MV-4-11 (cell line): ENCODE measurements around the gene HIRIP3.
"Not testable (repeated sequence)": the region's sequence is repeated elsewhere in the genome, so short reads cannot be mapped to it uniquely, and the experiment has no call there.

Experiments
- DNase-seq: peaks from one replicate; lab custom pipeline; 2025; lab: John Stamatoyannopoulos, UW

Gene HIRIP3

DNA sequence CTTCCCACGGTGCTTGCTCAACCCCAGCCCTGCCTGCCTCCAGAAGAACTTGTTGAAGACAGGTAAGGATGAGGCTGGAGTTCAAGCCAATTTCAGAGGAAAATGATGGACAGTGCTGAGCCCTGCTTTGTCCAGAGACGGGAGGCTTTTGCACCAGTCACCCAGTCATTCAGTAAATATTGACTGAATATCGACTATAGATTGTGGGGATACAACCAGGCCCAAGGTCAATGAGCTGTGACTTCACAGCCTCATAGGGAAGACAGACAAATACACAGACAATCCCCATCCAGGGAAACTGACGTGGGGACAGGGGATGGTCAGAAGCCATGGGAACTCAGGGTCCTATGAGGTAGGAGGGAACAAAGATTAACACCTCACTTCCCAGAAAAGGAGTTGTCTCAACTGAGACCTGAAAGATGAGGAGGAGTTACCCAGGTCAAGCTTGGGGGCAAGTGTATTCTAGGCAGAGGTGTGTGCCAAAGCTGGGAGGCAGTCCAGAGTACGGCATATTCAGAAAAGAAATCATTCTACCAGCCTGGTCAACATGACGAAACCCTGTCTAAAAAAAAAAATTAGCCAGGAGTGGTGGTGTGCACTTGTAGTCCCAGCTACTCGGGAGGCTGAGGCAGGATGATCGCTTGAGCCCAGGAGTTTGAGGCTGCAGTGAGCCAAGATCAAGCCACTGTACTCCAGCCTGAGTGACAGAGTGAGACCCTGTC lies 21.3 kb upstream of the HIRIP3 start:
- no peak for DNase-seq

DNA sequence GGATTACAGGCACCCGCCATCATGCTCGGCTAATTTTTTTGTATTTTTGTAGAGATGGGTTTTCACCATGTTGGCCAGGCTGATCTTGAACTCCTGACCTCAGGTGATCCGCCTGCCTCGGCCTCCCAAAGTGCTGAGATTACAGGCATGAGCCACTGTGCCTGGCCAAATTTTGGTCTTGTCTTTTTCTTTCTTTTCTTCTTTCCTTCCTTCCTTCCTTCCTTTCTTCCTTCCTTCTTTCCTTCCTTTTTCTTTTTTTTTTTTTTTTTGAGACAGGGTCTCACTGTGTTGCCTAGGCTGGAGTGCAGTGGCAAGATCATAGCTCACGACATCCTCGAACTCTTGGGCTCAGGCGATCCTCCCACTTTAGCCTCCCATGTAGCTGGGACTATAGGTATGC lies 20.0 kb upstream of the HIRIP3 start:
- not testable (repeated sequence) for DNase-seq

DNA sequence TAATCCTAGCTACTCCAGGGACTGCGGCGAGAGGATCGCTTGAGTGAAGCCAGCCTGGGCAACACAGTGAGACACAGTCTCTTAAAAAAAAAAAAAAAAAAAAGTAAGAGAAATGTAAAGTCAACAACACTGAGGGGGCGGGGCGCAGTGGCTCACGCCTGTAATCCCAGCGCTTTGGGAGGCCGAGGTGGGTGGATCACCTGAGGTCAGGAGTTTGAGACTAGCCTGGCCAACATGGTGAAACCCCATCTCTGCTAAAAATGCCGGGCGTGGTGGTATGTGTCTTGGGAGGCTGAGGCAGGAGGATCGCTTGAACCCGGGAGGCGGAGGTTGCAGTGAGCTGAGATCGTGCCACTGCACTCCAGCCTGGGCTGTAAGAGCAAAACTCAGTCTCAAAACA lies 17.2 kb upstream of the HIRIP3 start:
- DNase-seq = not testable (repeated sequence)

DNA sequence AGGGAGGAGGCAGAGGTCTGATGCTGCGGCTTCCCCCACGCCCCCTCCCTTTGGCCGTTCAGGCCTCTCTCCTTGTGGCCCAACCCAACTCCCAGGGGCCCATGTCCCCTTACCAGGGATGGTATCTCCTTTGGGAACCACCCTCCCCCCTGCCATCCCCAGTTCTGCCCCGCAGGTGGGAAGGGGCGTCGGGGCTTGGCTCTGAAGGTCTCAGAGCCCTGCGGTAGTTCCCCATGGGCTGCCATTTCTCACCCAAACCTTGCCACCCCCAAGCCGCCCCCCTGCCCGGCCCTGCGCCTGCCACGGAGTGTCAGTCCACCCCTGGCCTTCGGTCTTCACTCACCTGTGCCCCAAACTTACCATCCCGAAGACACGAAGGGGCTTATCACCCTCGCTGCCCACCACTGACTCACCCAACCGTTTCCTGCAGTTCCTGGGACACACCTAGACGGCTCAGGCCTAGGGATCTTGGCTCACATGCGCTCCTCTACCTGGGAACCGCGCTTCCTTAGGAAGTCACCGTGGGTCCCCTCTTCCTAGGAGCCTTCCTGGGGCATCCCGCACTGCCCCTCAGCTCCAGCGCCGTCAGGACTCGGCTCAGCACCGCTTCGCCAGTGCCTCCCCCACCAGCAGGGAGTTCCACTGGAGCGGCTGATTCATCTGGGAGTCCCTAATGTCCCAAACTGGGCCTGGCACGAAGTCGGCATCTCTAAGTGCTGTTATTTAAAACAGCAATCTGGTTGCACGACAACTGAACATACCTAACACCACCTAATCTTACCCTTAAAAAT lies 16.5 kb upstream of the HIRIP3 start:
- DNase-seq = no peak

DNA sequence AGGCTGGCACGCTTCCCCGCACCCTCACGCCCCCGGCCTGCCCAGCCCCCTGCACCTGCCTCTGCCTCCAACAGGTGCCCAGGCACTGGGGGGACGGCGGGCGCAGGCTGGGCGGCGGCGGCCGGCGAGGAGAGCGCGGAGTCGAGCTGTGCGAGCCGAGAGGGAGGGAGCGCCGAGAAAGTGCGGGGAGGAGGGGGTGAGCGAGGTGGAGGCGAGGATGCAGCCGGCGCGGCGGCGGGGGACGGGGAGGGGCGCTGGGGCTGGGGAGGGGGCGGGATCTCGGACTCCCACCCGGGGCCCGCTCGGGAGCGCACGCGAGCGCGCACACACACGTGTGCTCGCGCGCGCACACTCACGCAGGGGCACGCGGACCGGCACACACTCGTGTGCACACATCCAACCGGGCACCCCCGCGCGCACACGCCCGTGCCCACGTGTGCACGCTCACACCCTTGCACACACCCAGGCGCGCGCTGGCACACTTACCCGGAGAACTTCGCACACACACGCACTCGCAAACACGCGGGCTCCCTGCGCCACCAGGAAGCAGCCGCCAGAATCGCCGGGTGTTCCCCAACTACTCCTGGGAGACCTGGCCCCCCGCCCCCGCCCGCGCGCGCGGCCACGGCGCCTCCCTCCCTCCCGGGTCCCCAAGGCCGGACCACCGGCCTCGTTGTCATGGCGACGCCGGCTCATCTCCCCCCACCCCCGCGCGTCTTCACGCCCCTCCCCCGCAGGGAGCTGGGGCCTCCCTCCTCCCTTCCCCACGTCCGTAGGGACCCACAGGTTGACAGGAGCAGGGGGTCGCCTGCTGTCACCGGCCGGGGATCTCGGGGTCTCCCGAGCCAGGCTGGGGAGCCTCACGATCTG lies 15.7 kb upstream of the HIRIP3 start, which contains the start of gene DOC2A:
TSS of gene DOC2A (minus strand) at position 184 of the 870 bp plus-strand sequence. CDS start 805 bp downstream, outside the sequence.
- no peak for DNase-seq

DNA sequence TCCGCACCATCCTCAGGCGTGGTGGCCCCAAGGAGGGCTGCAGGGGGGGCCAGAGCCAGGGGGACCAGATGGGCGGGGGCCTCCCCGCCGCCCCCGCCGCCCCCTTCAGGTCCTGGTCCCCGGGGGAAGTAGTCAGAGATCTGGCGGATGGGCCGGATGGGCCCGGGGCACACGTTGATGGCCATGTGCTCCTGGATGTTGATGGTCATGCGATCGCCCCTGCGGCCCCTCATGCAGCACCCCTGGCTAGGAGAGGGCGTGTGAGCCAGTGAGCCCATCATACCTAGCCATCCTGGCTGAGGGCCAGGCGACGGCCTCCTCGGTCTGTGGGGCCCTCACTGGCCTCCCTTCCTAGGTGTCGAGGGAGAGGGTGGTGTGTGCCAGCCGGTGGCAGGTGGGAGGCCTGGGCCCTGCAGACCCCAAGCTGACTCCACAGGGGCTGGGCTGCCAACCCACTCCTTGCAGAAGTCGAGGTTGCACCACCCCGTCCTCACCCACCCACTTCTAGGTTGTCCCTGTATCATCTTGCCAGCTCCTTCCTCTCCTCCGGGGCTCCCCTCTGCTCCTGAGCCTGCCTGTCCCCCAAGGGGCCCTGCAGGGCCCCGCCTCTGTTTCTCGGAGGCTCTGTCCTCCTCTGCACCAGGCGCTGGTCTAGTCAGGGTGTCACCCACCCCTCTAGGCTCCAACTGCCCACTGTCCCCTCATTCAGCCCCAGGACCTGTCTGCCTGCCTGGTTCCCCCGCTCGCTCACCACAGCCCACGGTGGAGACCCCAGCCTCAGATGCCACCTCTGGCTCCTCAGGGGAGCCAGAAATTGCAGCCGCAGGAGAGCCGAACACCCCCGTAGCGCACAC lies 14.8 kb upstream of the HIRIP3 start:
- no peak for DNase-seq

DNA sequence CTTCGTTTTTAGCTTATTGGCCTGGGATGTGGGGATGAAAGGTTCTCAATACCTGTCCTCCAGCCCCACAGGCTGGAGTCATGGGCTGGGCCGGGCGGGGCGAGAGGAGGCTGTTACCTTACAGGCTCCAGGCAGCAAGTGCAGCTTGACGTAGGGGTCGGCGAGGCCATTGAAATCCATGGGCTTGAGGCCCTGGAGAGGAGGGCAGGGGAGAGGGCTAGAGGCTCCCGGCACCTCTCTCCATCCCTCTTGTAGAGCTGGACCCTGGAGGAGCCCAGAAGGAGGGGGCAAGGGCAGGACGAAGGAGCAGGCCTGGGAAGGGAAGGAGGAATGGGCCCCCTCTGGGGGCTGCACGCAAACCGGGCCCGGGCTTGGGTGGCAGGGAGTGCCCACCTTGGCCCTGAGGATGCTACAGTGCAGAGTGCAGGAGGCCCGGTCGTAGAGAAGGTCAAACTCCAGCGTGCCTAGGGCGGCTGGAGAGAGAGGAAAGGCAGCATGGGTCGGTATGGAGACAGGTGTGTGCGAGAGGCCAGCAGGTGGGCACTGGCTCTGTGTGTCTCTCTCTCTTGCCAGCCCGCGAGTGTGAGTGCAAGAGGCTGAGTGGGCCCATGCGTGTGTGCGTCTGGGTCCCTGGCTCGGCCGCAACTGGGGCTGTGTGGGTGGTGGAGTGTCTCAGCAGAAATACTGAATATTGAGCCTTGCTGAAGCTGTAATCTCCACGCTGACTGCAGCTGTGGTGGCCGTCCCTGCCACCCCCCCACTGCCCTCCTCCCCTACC lies 13.9 kb upstream of the HIRIP3 start:
- no peak for DNase-seq

DNA sequence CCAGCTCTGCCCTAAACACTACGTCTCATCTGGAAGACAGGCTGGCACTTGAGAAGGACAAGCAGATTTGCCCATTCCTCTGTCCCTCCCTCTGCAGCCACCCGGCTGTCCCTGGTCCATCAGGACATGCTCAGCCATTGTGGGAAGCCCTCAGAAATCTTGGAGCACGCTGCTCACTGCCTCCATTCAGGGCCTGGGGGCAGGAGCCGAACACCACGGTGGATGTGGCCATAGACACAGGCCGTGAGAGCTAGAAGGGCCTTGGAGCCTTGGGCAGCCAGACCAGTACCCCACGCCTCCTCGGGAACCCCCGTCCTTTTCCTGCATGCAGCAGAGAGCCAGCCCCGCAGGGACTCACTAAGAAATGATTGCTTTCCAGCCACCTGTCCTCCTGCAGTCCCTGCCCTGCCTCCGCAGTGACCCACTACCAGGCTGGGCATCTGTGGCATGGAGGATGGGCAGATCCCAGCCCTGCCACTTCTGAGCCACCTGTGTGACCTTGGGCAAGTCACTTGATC lies 12.0 kb upstream of the HIRIP3 start:
- DNase-seq = no peak

DNA sequence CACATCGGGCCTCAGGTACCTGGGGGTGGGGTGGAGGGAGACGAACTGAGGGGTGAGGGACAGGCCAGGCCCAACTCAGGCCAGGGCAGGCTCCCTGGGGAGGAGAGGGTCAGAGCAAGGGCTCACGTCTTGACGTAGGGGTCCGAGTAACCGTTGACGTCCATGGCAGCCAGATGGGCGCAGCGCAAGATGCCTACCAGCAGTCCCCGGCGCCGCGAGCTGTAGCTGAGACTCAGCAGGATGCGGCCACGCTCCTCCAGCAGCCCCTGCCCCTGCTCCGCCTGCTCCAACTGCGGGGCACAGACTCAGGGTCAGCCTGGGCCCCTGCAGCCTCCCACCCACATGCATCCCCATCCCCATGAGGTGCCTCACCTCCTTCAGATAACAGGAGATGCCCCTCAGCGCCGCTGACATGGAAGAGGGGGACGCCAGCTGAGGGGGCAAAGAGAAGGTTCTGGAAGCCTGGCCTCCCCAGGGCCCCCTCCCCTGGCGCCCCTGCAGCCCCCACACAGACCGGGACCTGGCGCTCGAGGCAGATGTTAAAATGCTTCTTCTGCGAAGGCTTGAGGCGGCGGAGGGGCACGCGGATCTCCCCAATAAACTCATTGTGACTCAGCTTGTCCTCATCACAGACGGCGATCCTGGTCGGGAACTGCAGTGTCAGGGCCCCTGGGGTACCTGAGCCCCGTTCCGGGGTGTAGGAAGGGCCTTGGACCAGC lies 11.4 kb upstream of the HIRIP3 start:
- no peak for DNase-seq

DNA sequence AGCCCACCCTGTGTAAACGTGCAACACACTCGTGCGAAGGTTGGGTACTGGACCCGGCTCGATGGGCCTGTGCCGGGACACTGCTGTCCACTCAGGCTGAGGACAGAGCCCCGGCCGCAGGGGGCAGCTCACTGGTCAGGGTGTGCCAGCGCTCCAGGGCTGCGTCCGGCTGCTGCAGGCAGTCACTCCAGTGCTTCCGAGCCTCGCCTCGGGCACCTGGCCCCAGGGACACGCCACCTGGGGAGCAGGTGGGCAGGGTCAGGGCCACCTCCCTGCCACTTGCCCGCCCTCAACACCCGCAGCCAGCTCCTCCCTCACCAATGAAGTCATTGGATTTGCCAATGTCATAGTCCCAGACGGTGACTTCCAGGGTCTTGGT lies 10.7 kb upstream of the HIRIP3 start:
- DNase-seq = no peak

DNA sequence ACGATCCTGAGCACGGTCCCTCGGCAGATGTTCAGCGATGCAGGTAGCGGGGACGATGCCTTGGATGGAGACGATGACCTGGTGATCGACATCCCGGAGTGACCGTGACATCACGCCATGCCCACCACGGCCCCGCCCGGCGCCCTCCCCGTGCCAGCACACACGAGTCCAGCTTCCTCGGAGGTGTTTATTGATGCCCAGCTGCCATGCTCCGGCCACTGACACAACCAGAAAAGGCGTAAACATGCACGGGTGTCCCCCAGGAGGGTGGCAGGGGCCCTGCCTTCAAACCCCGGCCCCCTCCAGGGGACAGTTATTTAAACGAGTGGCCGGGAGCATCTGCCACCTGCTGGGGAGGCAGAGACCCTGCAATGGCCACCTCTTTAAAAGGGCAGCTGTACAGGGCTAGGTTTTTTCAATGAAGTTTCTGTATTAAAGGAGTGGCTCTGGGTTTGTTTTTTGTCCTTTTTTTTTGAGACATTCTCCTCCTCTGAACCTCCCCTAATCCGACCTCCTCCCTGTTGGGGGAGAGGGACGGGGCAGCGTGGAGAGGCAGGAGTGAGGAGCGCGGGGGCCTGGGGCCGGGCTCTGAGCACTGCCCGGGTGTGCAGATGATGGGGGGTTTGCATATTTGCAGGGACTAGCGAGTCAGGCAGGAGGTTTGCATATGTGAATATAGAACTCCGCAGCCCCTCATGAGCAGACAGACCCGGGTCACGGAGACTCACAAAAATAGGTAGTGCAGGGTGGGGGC lies 10.1 kb upstream of the HIRIP3 start:
- DNase-seq = peak; percentile 27

DNA sequence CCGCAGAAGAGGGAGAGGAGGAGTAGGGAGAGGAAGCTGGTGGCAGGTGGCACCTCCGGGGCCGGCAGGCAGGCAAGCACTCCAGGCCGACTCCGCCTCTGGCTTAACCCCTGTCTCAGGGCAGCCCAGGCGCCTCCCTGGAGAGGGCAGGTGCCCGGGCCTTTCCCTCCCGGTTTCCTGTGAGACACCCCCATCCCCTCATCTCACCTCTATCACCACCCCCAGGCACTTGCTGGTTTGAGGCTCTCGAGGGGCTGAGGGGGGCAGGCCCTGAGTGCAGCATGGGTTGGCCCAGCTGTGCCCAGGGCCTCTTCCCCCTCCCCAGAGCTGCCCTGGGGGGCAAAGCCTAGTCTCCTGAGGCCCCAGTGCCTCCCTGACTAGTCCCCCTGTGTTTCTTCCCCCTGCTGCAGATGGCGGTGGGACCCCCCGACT lies 9.4 kb upstream of the HIRIP3 start:
- DNase-seq = no peak

DNA sequence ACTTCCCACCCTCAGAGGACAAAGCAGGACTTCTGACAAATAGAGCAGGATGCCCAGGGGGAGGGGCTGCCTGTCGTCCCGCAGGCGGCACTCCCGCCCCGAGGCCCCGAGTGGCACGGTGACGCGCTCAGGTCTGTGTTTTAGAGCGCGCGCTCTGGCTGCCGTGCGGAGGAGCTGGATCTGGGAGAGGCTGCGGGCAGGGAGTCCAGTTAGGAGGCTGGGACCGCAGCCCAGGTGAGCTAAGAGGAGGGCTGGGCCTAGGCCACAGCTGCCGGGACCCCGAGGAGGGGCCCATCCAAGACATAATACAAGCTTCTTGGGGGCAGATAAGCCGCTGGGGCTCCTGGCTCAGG lies 9.0 kb upstream of the HIRIP3 start:
- no peak for DNase-seq

DNA sequence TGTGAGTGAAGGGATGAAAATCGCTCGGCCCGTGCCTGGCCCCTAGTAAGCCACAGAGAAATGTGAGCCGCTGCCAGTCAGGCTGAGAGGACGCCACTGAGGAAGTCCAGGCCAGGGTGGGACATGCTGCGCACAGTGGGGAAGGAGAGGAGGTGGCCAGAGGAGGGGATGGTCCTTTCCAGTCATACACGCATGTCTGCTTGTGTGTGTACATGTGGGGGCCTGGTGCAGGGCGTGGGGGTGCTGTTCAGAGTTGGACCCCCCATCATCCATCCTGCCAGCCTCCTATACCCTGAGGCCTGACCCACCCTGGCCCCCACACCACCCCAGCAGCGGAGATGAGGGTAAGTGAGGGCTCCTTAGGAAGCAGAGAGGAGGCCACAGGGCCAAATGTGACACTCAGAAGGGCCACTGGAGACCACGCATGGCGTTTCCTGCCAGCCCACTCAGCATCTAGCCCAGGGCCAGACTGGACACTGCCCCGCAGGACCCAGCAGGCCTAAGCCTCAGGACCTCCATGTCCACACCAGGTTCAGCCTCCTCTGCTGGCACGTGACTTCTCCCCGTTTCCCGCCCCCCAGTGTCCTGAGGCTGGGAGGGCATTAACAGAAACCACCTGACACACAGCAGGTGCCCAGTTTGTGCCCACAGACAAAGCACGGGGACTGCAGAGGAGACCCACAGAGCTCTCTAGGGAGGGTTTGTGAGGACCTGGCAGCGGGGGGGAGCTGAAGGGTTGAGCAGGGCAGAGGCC lies 8.4 kb upstream of the HIRIP3 start:
- DNase-seq = no peak

DNA sequence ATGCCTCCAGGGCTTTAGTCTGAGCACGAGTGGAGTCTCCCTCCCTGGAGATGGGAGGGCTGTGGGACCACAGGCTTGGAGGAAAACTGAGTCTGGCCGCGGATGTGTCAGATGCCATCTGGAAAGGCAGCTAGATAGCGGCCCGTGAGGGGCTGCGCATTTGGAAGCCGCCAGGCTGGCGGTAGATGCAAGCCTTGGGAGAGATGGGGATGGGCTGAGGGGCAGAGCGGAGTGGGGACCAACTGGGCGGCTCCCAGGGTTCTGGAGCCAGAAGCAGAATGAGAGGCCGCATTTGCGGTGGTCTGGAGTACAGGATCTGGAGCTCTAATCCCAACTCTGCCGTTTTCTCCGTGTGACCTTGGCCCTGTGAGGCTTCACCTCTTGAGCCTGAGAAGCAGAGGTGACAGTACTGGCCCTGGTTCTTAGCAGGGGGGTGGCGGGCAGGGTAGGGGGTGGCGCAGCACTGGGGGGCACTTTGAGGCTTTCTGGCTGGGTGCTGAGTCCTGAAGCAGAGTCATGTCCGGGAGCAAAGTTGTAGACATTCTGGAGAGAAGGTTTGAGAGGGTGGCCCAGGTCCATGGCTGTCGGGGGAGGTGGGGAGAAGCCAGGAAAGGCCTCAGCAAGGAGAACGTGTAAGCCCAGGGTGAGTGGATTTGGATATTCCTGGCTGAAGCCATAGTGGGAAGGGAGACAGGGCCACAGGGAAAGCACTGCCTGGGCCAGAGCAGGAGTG lies 7.4 kb upstream of the HIRIP3 start:
- no peak for DNase-seq

DNA sequence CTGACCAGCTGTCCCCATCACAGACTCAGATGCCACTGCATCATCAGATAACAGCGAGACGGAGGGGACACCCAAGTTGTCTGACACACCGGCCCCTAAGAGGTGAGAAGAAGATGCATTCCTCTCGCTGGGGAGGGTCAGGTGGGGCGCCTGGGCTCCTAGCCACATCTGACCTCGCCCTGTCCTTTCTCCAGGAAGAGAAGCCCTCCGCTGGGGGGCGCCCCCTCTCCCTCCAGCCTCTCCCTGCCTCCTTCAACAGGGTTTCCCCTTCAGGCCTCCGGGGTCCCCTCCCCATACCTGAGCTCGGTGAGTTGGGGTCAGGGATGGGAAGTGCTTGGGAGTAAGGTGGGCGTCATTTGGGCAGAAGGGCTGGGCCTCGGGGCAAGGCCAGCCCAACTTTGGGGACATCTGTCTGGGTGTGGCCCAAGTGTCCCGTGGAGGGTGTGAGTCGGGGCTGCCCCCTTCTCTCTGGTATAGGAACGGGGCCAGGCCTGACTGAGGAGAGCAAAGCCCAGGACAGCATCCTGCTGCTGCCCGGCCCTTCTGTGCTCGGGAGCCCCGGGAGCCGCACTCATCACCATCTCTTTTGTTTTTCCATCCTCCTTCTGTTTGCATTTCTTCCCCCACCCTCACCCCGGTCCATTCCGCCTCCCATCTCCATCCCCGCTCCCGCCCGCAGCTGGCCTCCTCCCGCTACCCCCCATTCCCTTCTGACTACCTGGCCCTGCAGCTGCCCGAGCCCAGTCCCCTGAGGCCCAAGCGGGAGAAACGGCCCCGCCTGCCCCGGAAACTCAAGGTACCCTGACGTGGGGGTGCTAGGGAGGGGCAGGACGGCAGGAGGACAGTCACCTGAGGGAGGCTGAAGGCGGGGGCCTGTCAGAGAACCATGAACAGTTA lies 5.6 kb upstream of the HIRIP3 start:
- no peak for DNase-seq

DNA sequence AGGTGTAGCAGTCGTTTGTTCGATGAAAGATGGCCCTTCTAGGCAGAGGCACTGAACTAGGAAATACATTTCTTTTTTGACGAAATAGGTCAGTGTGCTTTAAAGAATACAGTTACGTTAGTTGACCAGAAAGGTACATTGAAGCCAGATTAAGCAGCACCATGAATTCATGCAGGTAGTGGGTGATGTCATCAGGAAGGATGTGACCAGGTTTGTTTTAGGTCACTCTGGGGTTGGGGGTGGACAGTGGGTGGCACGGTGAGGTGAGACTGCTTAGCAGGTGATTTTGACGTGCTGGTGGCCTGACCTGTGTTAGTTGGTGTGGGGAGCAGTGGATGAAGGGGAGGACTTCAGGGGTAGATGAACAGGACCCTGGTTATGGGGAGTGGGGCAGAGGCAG lies 4.2 kb upstream of the HIRIP3 start:
- no peak for DNase-seq
